GM18517 (cell line): Measurements from ENCODE around the gene TWSG1.

Source experiments
- ATAC-seq: cut with Tn5 transposase; IDR thresholded peaks from one replicate; pipeline ENCODE4 v1.9.1; 2021; ENCODE audit warnings: mild to moderate bottlenecking, moderate library complexity; ENCODE audit not compliant: unreplicated experiment

Gene TWSG1

DNA sequence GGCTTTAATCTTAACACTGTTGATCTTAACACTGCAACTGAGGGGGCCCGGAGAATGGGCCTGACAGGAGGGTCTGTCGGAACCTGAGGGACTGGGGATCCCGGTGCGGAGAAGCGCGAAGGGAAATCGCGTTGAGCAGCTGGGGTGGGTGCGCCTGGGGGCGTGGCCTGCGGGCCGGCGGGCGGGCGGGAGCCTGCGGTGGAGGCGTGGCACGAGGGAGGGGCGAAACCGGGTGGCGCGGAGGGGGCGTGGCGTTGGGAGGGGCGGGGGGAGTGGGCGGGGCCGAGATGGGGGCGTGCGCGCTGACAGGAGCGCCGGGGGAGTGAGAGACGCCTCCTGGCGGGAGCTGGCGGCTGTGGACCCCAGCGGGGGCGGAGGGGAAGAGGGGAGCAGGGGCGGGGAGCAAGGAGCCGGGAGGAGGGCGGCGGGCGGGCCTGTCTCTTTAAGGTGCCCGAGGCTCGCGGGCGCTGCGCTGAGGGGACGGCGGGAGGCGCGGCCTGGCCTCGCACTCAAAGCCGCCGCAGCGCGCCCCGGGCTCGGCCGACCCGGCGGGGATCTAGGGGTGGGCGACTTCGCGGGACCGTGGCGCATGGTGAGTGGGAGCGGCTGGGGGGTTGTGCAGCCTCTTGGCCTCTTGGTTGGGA is at the start of gene TWSG1:
Gene TWSG1, plus strand, starts transcription at position 445 of the 644 bp plus-strand sequence. CDS start 2,457 bp downstream, outside the sequence.
- ATAC-seq, result peak; percentile 50

DNA sequence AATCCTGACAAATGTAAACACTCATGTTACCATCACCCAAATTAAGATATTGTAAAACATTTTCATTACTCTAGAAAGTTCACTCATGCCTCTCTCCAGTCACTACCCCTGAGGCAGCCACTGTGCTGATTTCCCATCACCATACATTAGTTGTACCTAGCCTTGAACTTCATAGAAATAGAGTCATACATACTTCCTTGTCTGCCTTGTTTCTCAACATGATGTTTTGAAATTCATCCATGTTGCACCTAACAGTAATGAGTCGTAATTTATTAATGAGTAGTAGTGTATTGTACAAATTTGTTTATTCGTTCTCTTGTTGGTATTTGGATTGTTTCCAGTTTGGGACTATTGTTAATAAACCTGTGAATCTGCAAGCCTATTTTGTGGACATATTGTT is 49.0 kb upstream of the TWSG1 start:
- no peak for ATAC-seq

DNA sequence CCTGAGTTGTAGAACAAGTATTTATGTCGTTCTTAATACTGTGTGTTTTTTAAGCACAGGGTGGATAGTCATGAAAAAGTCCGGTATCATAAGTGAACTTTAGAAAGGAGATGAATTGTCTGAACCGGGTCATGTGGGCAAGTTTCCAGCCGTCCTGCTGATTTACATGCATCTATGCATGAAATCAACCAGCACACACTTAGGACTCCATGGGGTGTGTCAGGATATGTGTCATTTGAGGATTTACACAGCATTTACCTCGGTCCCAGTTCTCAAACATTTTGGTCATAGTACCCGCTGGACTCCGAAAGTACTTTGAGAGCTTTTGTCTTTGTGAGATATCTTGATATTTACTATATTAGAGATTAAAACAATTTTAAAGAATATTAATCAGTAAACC is 47.5 kb upstream of the TWSG1 start:
- no peak for ATAC-seq

DNA sequence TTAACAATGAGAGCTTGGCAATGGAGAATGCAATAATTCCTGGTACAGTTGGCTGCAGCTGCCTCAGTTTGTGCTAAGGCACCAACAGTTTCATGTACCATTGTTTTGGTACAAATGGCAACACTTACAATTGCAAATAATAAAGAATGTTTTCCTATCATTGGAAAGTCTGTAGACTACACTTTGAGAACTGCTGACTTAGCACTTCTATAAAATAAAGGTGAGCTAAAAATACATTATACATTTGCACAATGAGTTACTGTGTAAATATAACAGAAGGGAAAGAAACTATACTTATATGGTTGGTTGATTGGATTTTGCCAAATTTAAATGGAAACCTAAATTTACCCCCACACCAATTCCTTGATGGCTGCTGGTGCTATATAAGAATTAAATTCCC is 44.9 kb upstream of the TWSG1 start:
- ATAC-seq, result no peak

DNA sequence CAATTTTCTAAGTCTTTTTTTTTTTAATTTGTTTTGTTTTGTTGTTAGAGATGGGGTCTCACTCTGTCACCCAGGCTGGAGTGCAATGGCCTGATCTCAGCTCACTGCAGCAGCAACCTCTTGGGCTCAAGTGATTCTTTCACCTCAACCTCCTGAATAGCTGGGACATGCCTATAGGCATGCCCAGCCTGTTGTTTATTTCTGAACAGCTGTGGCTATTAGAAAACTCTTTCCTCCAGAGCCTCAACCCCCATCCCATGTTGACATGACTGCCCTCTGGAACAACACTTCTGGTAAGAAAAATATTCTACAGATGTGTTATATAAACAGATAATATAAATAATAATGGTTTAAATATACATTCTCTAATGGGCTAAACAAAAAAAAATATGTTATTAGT is 44.4 kb upstream of the TWSG1 start:
- no peak for ATAC-seq

DNA sequence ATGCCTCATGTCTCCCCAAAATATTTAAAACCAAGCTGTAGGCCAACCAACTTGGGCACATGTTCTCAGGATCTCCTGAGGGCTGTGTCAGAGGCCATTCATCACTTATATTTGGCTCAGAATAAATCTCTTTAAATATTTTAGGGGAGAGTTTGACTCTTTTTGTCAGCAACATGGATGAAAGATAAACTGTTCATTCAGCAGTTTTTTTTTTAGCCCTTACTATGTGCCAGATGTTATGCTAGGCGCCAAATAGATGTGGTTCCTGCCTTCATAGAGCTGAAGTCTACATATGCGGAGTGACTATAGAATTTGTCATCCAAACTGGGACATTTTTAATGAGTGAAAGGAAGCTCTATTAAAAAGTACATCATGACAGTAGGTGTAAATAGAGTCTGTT is 42.5 kb upstream of the TWSG1 start:
- no peak for ATAC-seq

DNA sequence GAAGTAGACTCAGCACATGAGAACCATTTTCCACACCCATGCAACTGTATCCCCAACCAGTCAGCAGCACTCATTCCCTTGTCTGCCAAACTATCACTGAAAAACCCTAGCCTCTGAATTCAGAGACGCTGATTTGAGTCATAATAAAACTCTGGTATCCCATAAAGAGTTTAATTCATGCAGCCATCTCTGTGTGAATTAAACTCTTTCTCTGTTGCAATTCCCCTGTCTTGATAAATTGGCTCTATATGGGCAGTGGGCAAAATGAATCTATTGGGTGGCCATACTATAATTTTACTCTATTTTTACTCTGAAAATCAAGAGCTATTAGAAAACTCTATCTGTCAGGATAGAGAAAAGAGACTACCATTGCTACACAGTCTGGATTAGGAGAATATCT is 40.6 kb upstream of the TWSG1 start:
- no peak for ATAC-seq

DNA sequence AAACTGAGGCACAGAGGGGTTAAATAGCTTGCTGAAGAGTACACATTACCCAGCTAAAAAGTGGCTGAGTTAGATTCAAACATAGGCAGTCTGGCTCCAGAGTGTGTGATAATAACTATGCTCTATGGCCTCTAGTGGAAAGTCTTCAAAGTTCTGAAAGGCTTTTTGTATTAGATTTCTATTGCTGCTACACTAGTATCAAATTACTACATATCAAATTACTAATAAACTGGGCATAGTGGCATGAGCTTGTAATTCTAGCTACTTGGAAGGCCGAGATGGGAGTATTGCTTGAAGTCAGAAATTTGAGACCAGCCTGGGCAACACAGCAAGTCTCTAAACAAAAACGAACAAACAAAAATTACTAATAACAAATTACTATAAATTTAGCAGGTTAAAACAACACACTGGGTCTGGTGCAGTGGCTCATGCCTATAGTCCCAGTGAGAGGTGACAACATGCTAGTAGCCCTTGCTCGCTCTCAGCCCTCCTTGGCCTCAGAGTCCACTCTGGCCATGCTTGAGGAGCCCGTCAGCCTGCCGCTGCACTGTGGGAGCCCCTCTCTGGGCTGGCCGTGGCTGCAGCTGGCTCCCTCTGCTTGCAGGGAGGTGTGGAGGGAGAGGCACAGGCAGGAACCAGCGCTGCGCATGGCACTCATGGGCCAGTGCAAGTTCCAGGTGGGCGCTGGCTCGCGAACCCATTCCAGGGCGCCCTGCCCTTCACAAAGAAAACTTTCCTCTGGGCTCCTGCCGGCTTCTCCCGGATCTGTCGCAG is 38.2 kb upstream of the TWSG1 start:
- no peak for ATAC-seq

DNA sequence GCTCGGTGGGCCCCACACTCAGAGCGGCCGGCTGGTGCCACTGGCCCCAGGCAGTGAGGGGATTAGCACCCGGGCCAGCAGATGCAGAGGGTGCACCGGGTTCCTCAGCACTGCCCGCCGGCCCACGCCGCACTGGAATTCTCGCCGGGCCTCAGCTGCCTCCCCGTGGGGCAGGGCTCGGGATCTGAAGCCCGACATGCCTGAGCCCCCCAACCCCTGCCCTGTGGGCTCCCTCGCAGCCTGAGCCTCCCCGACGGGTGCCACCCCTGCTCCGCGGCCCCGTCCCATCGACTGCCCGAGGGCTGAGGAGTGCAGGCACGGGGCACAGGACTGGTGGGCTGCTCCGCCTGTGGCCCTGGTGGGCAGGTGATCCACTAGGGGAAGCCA is 37.6 kb upstream of the TWSG1 start:
- no peak for ATAC-seq

DNA sequence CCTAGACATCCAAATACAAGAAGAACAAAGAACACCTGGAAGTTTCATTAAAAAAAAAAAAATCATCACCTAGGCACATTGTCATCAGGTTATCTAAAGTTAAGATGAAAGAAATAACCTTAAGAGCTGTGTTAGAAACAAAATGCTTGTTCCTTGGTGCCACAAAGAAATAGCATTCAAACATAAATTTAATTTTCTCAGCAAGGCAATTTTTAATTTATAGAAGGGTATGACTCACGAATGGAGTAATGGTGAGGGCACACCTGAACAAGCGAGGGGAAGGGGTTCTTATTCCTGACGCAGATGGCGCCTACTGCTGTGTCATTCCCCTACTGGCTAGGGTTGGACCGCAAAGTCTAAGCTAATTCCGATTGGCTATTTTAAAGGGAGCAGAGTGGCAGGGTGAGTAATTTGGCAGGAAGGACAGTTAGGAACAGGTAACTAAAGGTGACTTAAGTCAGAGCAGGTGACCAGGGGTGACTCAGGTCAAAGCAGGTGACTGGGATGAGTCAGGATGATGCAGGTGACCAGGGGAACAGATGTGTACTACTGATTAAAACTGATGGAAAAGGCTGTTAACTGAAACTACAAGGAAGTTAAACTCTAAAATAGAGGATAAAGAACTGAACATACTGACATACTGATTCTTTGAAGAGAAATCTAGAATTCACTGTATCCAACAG is 30.0 kb upstream of the TWSG1 start:
- no peak for ATAC-seq

DNA sequence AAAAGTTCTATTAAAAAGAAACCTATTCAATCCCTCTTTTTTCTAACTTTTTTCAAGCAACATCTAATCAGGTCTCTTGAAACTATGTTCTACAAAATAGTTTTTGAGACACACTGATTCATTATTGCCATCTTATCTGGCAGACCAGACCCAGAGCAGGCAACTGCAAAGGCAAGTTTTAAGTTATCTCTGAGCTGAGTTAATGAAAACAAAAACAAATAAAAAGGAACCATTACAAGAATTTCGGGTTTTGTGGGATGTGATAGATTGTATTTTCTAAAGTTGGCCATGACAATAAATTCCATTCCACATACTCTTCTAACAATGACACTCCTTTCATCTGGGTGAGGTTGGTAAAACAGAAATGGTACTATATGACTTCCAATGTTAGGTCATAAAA is 15.2 kb upstream of the TWSG1 start:
- ATAC-seq, result no peak

DNA sequence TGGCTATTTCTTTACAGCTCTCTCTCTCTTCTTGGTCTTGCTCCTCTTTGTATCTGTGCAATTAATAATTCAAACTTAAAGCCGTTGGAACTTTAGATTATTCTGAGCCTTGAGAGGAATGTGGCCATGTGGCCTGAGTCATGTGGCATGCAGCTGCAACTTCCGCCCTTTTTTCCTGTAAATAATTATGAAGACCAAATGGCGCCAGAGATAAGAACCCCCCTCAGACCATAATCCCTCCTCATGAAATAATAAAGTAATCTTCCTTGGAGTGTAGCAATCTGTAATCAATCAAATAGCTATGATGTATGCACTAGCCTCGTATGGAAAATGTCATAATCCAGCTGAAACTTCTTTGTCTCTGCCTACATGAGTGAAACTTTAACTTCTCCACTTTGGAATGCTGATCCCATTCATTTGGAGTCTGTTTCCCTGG is 13.5 kb upstream of the TWSG1 start:
- no peak for ATAC-seq

DNA sequence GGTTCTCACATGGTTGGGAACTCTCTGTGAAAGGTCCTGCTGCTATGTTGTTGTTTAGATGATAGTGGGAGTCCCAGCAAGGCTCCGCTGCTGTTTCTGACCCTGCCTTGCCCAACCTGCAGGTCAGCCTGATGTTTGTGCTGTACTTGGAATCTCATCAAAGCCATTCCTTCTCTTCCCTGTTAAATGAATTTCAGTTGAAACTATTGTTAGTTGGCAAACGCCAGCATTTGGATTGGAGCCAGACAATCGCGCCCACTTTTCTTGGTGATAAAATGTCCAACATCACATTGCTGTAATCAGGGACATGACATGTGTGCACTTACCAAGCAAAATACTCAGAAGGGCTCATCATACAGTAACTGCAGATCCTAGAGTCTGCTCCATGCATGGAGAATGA is 12.8 kb upstream of the TWSG1 start:
- no peak for ATAC-seq

DNA sequence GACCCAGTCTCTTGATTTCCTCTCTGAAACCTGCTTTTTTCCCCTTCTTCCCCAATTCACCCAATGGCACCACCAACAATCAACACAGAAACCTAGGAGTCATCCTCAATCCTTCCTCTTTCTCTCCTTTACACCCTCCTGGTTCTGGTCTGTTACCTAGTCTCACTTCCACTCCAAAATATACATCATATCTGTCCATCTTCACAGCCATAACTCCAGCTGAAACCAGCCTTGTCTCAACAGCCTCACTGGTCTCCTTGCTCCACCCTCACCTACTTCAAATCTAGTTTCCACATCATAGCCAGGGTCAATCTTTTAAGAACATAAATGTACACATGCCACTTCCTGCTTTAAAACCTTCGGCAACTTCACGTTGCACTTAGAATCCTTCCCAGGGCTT is 11.8 kb upstream of the TWSG1 start:
- ATAC-seq, result no peak

DNA sequence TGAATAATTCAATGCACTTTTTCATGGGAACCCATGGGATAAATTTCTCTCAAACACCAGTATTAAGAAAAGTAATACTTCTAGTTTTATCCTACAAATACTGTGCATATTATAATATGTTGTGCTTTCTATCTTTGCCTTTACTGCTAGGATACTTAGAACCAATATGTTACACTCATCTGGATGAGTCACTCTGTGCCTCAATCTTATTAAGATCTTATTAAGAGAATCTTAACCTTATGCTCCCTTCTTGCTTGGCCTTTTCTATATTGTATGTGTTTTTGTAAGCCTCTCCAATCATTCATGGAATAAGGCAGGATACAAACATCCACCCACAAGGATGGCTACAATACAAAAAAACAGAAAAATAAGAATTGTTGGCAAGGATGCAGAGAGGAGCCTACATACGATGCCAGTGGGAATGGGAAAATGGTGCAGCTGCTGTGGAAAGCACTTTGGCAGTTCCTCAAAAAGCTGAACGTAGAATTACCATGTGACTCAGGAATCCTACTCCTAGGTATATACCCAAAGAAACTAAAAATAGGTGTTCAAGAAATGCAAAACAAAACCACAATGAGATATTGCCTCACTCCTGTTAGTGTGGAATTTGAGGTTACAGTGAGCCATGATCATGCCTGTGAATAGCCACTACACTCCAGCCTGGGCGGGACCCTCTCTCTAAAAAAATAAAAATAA is 10.7 kb upstream of the TWSG1 start:
- ATAC-seq, result no peak

DNA sequence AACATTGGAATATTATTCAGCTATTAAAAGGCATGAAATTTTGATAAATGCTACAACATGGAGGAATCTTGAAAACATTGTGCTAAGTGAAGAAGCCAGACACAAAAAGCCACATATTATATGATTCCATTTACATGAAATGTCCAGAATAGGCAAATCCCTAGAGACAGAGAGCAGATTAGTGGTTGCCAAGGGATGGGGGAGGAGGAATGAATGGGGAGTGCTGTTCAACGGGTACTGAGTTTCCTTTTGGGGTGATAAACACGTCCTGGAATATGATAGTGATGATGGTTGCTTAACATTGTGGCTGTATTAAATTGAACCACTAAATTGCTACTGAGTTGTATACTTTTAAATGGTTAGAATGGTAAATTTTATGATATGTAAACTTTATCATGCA is 8.9 kb upstream of the TWSG1 start:
- no peak for ATAC-seq

DNA sequence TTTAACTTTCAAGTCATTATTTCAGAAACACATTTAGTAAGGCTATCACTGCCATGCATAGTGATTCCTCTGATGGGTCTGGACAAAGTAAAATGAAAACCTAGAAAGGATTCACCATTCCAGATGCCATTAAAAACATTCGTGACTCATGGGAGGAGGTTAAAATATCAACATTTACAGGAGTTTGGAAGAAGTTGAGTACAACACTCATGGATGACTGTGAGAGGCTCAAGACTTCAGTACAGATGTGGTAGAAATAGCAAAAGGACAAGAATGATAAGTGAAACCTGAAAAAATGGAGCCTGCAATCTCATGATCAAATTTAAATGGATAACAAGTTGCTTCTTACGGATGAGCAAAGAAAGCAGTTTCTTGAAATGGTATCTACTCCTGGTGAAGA is 5.8 kb upstream of the TWSG1 start:
- ATAC-seq, result no peak

DNA sequence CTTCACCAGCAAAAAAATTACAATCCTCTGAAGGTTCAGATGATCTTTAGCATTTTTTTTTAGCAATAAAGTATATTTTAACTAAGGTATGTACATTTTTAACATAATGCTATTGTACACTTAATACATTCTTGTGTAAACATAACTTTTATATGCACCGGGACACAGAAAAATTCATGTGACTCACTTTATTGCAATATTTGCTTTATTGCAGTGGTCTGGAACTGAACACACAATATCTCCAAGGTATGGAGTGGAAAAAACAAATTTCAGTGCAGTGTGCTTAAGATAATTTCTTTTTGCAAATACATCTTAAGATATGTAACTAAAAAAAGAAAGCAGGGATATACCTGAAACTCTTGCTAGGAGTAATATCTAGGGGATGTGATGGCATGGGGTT is 5.1 kb upstream of the TWSG1 start:
- no peak for ATAC-seq

DNA sequence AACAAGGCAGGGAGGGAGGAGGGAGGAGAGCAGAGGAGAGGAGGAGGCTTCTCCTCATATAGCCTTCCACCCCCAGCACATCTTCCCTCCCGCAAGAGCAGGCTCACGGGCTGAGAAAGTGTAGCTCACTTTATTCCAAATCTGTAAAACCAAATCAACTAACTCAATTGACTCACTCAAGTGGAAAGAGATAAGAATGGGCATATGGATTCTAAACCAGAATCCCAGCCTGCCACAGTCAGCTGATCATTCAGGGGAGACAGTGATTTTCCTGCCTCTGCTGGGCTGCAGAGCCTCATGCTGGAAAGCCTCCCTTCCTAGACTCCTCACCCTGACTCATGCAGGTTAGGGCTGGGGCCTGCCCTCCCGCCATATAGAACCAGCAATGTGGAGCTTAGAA is 4.2 kb upstream of the TWSG1 start:
- ATAC-seq, result no peak

DNA sequence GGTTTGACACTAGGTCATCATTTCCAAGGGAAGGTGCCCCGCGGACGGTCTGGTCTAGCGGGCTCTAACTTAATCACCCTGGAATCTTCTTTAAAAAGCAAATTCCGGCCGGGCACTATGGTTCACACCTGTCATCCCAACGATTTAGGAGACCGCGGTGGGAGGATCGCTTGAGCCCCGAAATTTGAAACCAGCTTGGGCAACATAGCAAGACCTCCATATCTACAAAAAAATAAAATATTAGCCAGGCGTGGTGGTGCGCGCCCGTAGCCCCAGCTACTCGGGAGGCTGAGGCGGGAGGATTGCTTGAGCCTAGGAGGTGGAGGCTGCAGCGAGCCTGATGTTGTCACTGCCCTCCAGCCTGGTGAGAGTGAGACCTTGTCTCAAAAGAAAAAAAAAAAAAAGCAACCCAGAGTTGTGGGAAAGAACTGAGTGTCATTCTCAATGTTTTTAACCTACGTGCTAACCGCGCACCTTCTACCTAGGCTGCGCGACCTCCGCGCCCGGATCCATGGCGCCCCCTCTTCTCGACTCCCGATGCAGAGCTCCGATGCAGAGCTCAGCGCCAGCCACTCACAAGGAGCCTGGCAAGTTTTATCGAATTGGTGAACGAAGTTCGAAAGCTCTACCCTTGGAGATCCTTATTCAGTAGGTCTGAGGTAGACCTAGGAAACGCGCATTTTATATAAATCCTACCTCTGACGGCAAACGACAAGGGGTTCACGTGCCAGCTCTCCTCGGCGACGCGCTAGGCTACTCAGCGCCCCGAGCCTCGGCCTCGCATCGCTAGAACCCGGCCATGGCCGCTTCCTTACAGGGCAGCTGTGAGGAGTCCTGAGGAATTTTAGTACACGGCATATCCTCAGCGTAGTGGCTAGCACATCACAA is 888 bp upstream of the TWSG1 start:
- peak; percentile 52 for ATAC-seq
